Activated CD8-positive, alpha-beta memory T cell treated with anti-CD3 and anti-CD28 coated beads, Interleukin-2, amount 50 U/mL, for 1 hour (primary cell): ENCODE results near the gene CIBAR2.
"Not testable (repeated sequence)": the region's sequence is repeated elsewhere in the genome, so short reads cannot be mapped to it uniquely, and the experiment has no call there.

Experiments used
- DNase-seq: peaks from one replicate; pipeline ENCODE4 v3.0.0-alpha.2; 2020; ENCODE audit errors: extremely low read depth

Gene CIBAR2

GRCh38 chr16:85128079-85128837 is 16.0 kb upstream of the CIBAR2 start:
- no peak for DNase-seq

- no peak for DNase-seq
These were observed 15.1 kb upstream of the CIBAR2 start for GRCh38 chr16:85127379-85127723.

- no peak for DNase-seq
These were observed 14.6 kb upstream of the CIBAR2 start for GRCh38 chr16:85126705-85127378.

- no peak for DNase-seq
These were observed 14.1 kb upstream of the CIBAR2 start for GRCh38 chr16:85126394-85126704.

GRCh38 chr16:85125570-85126393 is 13.5 kb upstream of the CIBAR2 start:
- no peak for DNase-seq

- no peak for DNase-seq
These were observed 12.5 kb upstream of the CIBAR2 start for GRCh38 chr16:85124636-85125346.

- DNase-seq = no peak
These were observed 11.8 kb upstream of the CIBAR2 start for GRCh38 chr16:85123891-85124635.

GRCh38 chr16:85123441-85123840 is 11.2 kb upstream of the CIBAR2 start:
- DNase-seq = not testable (repeated sequence)

GRCh38 chr16:85120006-85120340 is 7.7 kb upstream of the CIBAR2 start:
- DNase-seq = no peak

GRCh38 chr16:85117418-85117817 is 5.1 kb upstream of the CIBAR2 start:
- DNase-seq = no peak

- peak; percentile 29 for DNase-seq
These were observed 2.8 kb upstream of the CIBAR2 start for GRCh38 chr16:85114909-85115567.

GRCh38 chr16:85113913-85114312 is 1.6 kb upstream of the CIBAR2 start:
- DNase-seq = no peak

- DNase-seq = no peak
These were observed 979 bp upstream of the CIBAR2 start for GRCh38 chr16:85113168-85113733.

- no peak for DNase-seq
These were observed 1.1 kb downstream of the CIBAR2 start for GRCh38 chr16:85111184-85111583.

- DNase-seq = no peak
These were observed 2.2 kb downstream of the CIBAR2 start for GRCh38 chr16:85110105-85110504.

- no peak for DNase-seq
These were observed 4.7 kb downstream of the CIBAR2 start for GRCh38 chr16:85107532-85107931.

GRCh38 chr16:85107083-85107482 is 5.2 kb downstream of the CIBAR2 start:
- no peak for DNase-seq

GRCh38 chr16:85105475-85105874 is 6.8 kb downstream of the CIBAR2 start:
- no peak for DNase-seq

GRCh38 chr16:85104821-85105391 is 7.4 kb downstream of the CIBAR2 start:
- no peak for DNase-seq

- no peak for DNase-seq
These were observed 8.1 kb downstream of the CIBAR2 start for GRCh38 chr16:85104147-85104546.
